ENCODE measurements around the gene LONP1. TPM values are rescaled to one million over a fixed set of nuclear protein-coding genes. Genes with fewer than 3 reads are reported as not detected.
"Not testable (repeated sequence)": the region's sequence is repeated elsewhere in the genome, so short reads cannot be mapped to it uniquely, and the experiment has no call there.

Gene LONP1
- total and polyA plus RNA-seq, 2 of the 8 experiments (the other 6 are each of a cell fraction or from before 2014, with no cell fraction given): 98.1 to 117 TPM

DNA sequence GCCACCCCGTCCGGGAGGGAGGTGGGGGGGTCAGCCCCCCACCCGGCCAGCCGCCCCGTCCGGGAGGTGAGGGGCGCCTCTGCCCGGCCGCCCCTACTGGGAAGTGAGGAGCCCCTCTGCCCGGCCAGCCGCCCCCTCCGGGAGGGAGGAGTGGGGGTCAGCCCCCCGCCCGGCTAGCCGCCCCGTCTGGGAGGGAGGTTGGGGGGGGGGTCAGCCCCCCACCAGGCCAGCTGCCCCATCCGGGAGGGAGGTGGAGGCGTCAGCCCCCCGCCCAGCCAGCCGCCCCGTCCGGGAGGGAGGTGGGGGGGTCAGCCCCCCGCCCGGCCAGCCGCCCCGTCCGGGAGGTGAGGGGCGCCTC, 17.9 kb downstream of the LONP1 start:
- H2AFZ ChIP-seq (ENCODE audit: low read length); H2AK5ac ChIP-seq (ENCODE audit: low read depth, low read length); H2BK120ac ChIP-seq (replicated peaks; ENCODE audit: low read depth, low read length); H3K9me3 ChIP-seq (ENCODE audit: insufficient read depth in 2 of 2, low read depth in 1 of 2, low read length in 1 of 2); H3K4me3 ChIP-seq (ENCODE audit: extremely low read depth in 1 of 4, insufficient read depth in 2 of 4, low read depth in 3 of 4, low read length in 4 of 4); H4K91ac ChIP-seq (replicated peaks; ENCODE audit: insufficient read length, low read length); H2BK20ac ChIP-seq (ENCODE audit: low read length); H3K27ac ChIP-seq (ENCODE audit: low read depth, low read length); CTCF ChIA-PET (ENCODE audit: partially characterized antibody); DNase-seq (ENCODE audit: low read depth in 1 of 2, low spot score in 2 of 2); FAIRE-seq; H3K56ac ChIP-seq (replicated peaks; ENCODE audit: insufficient read length, low read depth, low read length); H2BK12ac ChIP-seq (ENCODE audit: low read depth, low read length); H3K23me2 ChIP-seq (ENCODE audit: low read depth, low read length); H3K23ac ChIP-seq (ENCODE audit: insufficient read length); H3K18ac ChIP-seq (ENCODE audit: extremely low read depth, low read length); H3K4me2 ChIP-seq (ENCODE audit: insufficient read depth in 1 of 2, low read depth in 2 of 2, low read length in 2 of 2); H4K8ac ChIP-seq (ENCODE audit: extremely low read depth, insufficient read depth, low read length); H3K4me1 ChIP-seq (replicated peaks in 1 of 4; ENCODE audit: control insufficient read depth in 3 of 4, insufficient read depth in 4 of 4, low read length in 3 of 4); H3K27me3 ChIP-seq (replicated peaks in 1 of 4; ENCODE audit: control insufficient read depth in 3 of 4, extremely low read depth in 1 of 4, insufficient read depth in 3 of 4, low read length in 3 of 4); H3K9ac ChIP-seq (replicated peaks in 1 of 4; ENCODE audit: extremely low read depth in 1 of 4, low read depth in 3 of 4, low read length in 3 of 4); H3K14ac ChIP-seq (ENCODE audit: insufficient read length); H4K5ac ChIP-seq (ENCODE audit: insufficient read length, low read depth, low read length); H3K79me1 ChIP-seq (ENCODE audit: low read depth, low read length); H3K79me2 ChIP-seq (ENCODE audit: control insufficient read depth in 1 of 2, insufficient read depth in 2 of 2, low read length in 2 of 2); H2BK15ac ChIP-seq (ENCODE audit: low read length); H2BK5ac ChIP-seq (ENCODE audit: low read depth, low read length); H3K4ac ChIP-seq (replicated peaks; ENCODE audit: insufficient read length, low read depth, low read length): not testable (repeated sequence)
- WGBS, 2 experiments (ENCODE audit: extremely low coverage in 1 of 2, insufficient coverage in 1 of 2, insufficient read length in 1 of 2, insufficient replicate concordance in 2 of 2, low coverage in 1 of 2, low lambda C conversion rate in 2 of 2, missing lambda C conversion rate in 1 of 2): no CpG with 5 or more reads among the region's 28 CpGs
- POLR2A ChIA-PET (ENCODE audit: partially characterized antibody): interaction anchor here (22.4 kb wide), 1 partner anchor 9 kb away, joined by 620 read pairs; the partner anchor contains the start of gene RPL36
- H3K36me3 ChIP-seq (ENCODE audit: control insufficient read depth in 2 of 4, insufficient read depth in 4 of 4, low read length in 3 of 4): peaks cover 42 to 77% (median 65%) of the 10 kb centered on the region in 4 experiments
- H4K20me1 ChIP-seq (replicated peaks in 1 of 2; ENCODE audit: control insufficient read depth in 1 of 2, insufficient read depth in 2 of 2, low read length in 2 of 2): peaks cover 6 to 12% of the 10 kb centered on the region in 2 experiments

All from H1 (cell line).